Transverse colon (tissue), 3 donors: ENCODE measurements around the gene BRICD5.

Experiments used
- POLR2A ChIP-seq: fragments of 450-650 bp; IDR thresholded peaks from one replicate; pipeline ENCODE4 v1.6.1; 2016; ENCODE audit warnings: antibody characterized with exemption, mild to moderate bottlenecking, moderate library complexity
- TF ChIP-seq, protein P1 (sequence below), 5 experiments: fragments of 200-600 bp in 3 of 5; fragments of 450-650 bp in 2 of 5; sonication (generic) in 3 of 5; IDR thresholded peaks; 1 replicate in 2 of 5; 2 replicates in 3 of 5; pipeline ENCODE4 v1.5.1; 2016 to 2017; ENCODE audit warnings: antibody characterized with exemption in 5 of 5, inconsistent platforms in 3 of 5, mild to moderate bottlenecking in 2 of 5, moderate library complexity in 1 of 5

DNA sequence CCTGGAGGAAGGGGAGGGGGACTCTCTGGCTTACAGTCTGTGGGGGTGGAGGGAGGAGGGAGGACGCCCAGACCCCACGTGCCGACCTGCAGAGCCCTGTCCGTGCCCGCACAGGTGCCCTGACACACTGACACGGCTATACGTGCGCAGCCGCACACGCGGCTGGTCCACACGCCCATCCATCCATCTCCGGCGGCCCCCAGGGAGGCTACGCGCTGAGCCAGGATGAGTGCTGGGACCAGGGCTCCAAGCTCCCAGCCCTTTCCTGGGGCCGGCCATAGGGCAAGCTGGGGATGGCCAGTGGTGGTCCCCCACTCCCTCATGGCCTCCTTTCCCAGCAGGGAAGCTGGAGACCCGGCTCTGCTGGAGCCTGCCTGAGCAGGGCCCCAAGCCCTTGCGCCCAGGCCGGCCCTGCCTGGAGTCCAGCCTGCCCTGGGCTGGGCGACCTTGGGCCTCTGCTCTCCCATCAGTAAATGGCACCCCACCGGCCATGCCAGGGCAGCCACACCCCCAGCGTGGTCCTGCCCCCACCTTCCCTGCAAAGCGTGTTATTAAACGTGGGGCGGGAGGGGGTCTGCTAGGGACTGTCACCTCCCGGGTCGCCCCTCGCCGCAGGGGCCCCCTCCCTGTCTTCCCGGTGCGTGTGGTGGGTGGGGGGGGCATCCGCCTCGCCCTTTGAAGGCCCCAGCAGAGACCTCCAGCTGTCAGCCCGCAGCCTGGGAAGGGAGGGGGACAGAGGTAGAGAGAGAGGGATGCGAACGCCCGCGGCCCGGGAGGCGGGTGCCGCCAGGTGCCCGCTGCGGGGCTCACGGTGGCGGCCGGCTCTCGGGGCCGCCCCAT lies 15.1 kb downstream of the BRICD5 start:
- no peak for TF ChIP-seq POLR2A
- TF ChIP-seq, protein P1, sequence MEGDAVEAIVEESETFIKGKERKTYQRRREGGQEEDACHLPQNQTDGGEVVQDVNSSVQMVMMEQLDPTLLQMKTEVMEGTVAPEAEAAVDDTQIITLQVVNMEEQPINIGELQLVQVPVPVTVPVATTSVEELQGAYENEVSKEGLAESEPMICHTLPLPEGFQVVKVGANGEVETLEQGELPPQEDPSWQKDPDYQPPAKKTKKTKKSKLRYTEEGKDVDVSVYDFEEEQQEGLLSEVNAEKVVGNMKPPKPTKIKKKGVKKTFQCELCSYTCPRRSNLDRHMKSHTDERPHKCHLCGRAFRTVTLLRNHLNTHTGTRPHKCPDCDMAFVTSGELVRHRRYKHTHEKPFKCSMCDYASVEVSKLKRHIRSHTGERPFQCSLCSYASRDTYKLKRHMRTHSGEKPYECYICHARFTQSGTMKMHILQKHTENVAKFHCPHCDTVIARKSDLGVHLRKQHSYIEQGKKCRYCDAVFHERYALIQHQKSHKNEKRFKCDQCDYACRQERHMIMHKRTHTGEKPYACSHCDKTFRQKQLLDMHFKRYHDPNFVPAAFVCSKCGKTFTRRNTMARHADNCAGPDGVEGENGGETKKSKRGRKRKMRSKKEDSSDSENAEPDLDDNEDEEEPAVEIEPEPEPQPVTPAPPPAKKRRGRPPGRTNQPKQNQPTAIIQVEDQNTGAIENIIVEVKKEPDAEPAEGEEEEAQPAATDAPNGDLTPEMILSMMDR (IDR thresholded peaks at IDR 0.05) = no peak
